Endothelial cell of umbilical vein (primary cell): ENCODE data around the gene AAR2. TPM values are rescaled to one million over a fixed set of nuclear protein-coding genes. Genes with fewer than 3 reads are reported as not detected.

Experiments used
- BruUV-seq: library from RNA; stranded (reverse); fragments of 400-500 nt; replicated peaks from 2 replicates; lab custom pipeline; 2021; lab: Mats Ljungman, UMichigan
- CTCF ChIA-PET: fragments of 300-600, 350-600 bp; sonication (Branson Sonifier 250); formaldehyde crosslinking; loops from one replicate; lab custom pipeline; 2021; ENCODE audit warnings: antibody characterized with exemption, inconsistent platforms; lab: Charles Lee
- POLR2A ChIA-PET: fragments of 300-600, 350-600 bp; sonication (Branson Sonifier 250); formaldehyde crosslinking; loops from one replicate; lab custom pipeline; 2021; ENCODE audit warnings: antibody characterized with exemption, inconsistent platforms; lab: Charles Lee
- DNase-seq: peaks from one replicate; pipeline ENCODE4 v3.0.0-alpha.2; 2011; ENCODE audit warnings: low read depth, low spot score
- FAIRE-seq: peaks from 2 replicates; lab custom pipeline; 2011; peaks lifted over from hg19 to GRCh38; lab: Jason Lieb, UNC
- H2AFZ ChIP-seq: 2 replicates; pipeline ENCODE4 v1.6.0; 2012; ENCODE audit warnings: low read depth, low read length, control low read depth, inconsistent platforms
- H3K27ac ChIP-seq: 2 replicates; pipeline ENCODE4 v1.5.1; 2011; ENCODE audit warnings: low read depth, mild to moderate bottlenecking, control low read depth, low read length, moderate library complexity; ENCODE audit not compliant: insufficient read depth
- H3K27me3 ChIP-seq, 2 experiments: 2 replicates each; pipeline versions ENCODE4 v1.6.0 to v1.6.1; 2011; ENCODE audit warnings: low read length in 2 of 2, mixed read lengths in 1 of 2; ENCODE audit not compliant: control insufficient read depth in 2 of 2, insufficient read depth in 2 of 2
- H3K36me3 ChIP-seq, 2 experiments: 2 replicates in 1 of 2; 3 replicates in 1 of 2; pipeline ENCODE4 v1.5.1; 2011; ENCODE audit warnings: low read length in 2 of 2, mild to moderate bottlenecking in 1 of 2, moderate library complexity in 1 of 2; ENCODE audit not compliant: control insufficient read depth in 2 of 2, insufficient read depth in 2 of 2; ENCODE audit errors: extremely low read depth in 1 of 2
- H3K4me1 ChIP-seq: 3 replicates; pipeline ENCODE4 v1.5.1; 2011; ENCODE audit warnings: mild to moderate bottlenecking, low read length; ENCODE audit not compliant: control insufficient read depth, insufficient read depth; ENCODE audit errors: extremely low read depth
- H3K4me2 ChIP-seq: 2 replicates; pipeline ENCODE4 v1.6.1; 2011; ENCODE audit warnings: low read length, control low read depth, mixed read lengths; ENCODE audit not compliant: insufficient read depth
- H3K4me3 ChIP-seq, 3 experiments: fragments of 200-600 bp in 1 of 3; sonication (generic), shearing (Covaris generic) in 1 of 3; replicated peaks in 1 of 3; 2 replicates each; pipeline ENCODE4 v1.5.1; 2011 to 2016; ENCODE audit warnings: control low read depth in 3 of 3, low read length in 3 of 3, mild to moderate bottlenecking in 2 of 3, inconsistent platforms in 1 of 3, low read depth in 1 of 3, moderate library complexity in 1 of 3; ENCODE audit not compliant: insufficient read depth in 1 of 3
- H3K79me2 ChIP-seq: 2 replicates; pipeline ENCODE4 v1.6.0; 2012; ENCODE audit warnings: low read length, inconsistent platforms; ENCODE audit not compliant: control insufficient read depth, insufficient read depth
- H3K9ac ChIP-seq: replicated peaks from 2 replicates; pipeline ENCODE3; 2011; ENCODE audit warnings: low read length, control low read depth; ENCODE audit not compliant: insufficient read depth; ENCODE audit errors: extremely low read depth
- H3K9me1 ChIP-seq: replicated peaks from 3 replicates; pipeline ENCODE4 v1.6.0; 2011; ENCODE audit warnings: mild to moderate bottlenecking, low read length; ENCODE audit not compliant: control insufficient read depth, insufficient read depth; ENCODE audit errors: extremely low read depth
- H3K9me3 ChIP-seq: replicated peaks from 2 replicates; pipeline ENCODE4 v1.5.1; 2012; ENCODE audit warnings: low read length, inconsistent platforms; ENCODE audit not compliant: control insufficient read depth, insufficient read depth
- H4K20me1 ChIP-seq: replicated peaks from 2 replicates; pipeline ENCODE3; 2011; ENCODE audit warnings: mild to moderate bottlenecking, low read length; ENCODE audit not compliant: control insufficient read depth, insufficient read depth; ENCODE audit errors: extremely low read depth
- EZH2 ChIP-seq: IDR thresholded peaks from 2 replicates; pipeline ENCODE4 v1.6.1; 2012; ENCODE audit warnings: borderline replicate concordance, low read depth, mild to moderate bottlenecking, moderate library complexity, low read length, inconsistent platforms; ENCODE audit not compliant: severe bottlenecking
- FOS ChIP-seq: IDR thresholded peaks from 2 replicates; pipeline ENCODE4 v1.6.1; 2011; ENCODE audit warnings: mild to moderate bottlenecking, low read length, moderate library complexity, borderline replicate concordance; ENCODE audit not compliant: insufficient read depth
- GATA2 ChIP-seq: IDR thresholded peaks from 2 replicates; pipeline ENCODE4 v1.7.0; 2011; ENCODE audit warnings: low read depth, mild to moderate bottlenecking, moderate library complexity, mixed read lengths, low read length; ENCODE audit not compliant: insufficient read length, insufficient read depth
- JUN ChIP-seq: IDR thresholded peaks from 2 replicates; pipeline ENCODE4 v1.6.1; 2011; ENCODE audit warnings: borderline replicate concordance, low read depth; ENCODE audit not compliant: insufficient read length, insufficient read depth
- MYC ChIP-seq: IDR thresholded peaks from one replicate; pipeline ENCODE4 v1.6.1; 2011; ENCODE audit warnings: mild to moderate bottlenecking, low read depth, low read length
- POLR2A ChIP-seq: IDR thresholded peaks from 2 replicates; pipeline ENCODE4 v1.6.1; 2012; ENCODE audit warnings: low read depth, mild to moderate bottlenecking, control low read depth, low read length
- POLR2AphosphoS5 ChIP-seq: IDR thresholded peaks from 2 replicates; pipeline ENCODE4 v1.6.1; 2012; ENCODE audit warnings: low read depth, mild to moderate bottlenecking, control low read depth, low read length, moderate library complexity; ENCODE audit not compliant: insufficient read depth
- dilution Hi-C: fragments of 300-500 bp; cut with MboI; formaldehyde crosslinking; loops from one replicate; pipeline ENCODE4 v1.15.0; 2019; ENCODE audit warnings: low sequenced_read_pairs; ENCODE audit not compliant: extremely low pct_ligation_motif_present
- intact Hi-C: fragments of 100-400 bp; cut with micrococcal nuclease; formaldehyde crosslinking; loops from one replicate; pipeline ENCODE4 v1.10.0; 2022
- polyA plus RNA-seq, 4 experiments: library from polyadenylated mRNA; depleted of rRNA in 3 of 4; stranded (reverse) in 3 of 4; unstranded in 1 of 4; fragments of >200 nt; gene quantifications; 2 replicates each; pipeline versions ENCODE4 v1.2.1 to v1.2.3, GENCODE V29; 2011 to 2012; ENCODE audit warnings: missing spikeins in 1 of 4
- total RNA-seq: library from RNA; stranded (reverse); gene quantifications from 2 replicates; pipeline ENCODE4 v1.2.3, GENCODE V29; 2021
- TF ChIP-seq, protein P1 (sequence below), 2 donors: IDR thresholded peaks; 1 replicate in 1 of 2; 2 replicates in 1 of 2; pipeline ENCODE4 v1.5.1; 2011; ENCODE audit warnings: low read length in 2 of 2, mild to moderate bottlenecking in 2 of 2, moderate library complexity in 2 of 2, control low read depth in 1 of 2, inconsistent platforms in 1 of 2, low read depth in 1 of 2; ENCODE audit not compliant: insufficient read depth in 1 of 2; ENCODE audit errors: extremely low read depth in 1 of 2
- TF ChIP-seq, protein P2 (sequence below): IDR thresholded peaks from 2 replicates; pipeline ENCODE4 v1.6.1; 2011; ENCODE audit not compliant: insufficient read depth, insufficient read length

The AAR2 gene
- total and polyA plus RNA-seq, 2 donors (not counting 3 experiments of a cell fraction or from before 2014, with no cell fraction given): 21.9 to 29.4 TPM

DNA sequence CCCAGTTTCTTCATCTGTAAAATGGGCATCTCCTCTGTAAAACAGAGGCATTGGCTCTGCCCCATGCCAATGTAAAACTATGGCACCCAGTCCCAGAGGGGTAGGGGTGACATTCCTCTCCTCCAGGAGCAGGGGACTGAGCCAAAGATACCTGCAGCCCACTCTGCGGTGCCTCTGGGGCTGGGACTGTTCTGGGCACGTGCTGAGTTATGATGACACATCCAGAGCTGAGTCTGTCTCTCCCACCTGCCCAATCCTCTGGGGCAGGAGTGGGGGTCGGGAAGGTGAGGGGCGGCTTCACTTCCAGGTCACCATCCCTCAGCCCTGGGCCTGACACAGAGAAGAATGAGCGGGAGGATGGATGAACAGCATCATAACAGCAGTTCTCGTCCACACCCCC is 29.9 kb downstream of the AAR2 start:
- no peak overlapping the region for H3K9ac ChIP-seq
- no peaks in the 10 kb centered on the region for H3K79me2 ChIP-seq
- no peak overlapping the region for H2AFZ ChIP-seq
- no peaks in the 10 kb centered on the region for H3K9me3 ChIP-seq
- intact Hi-C loops (no loop called here), dilution Hi-C loops (no loop called here)
- FAIRE-seq (no peak), DNase-seq (no peak)
- H3K9me1 ChIP-seq: no peaks in the 10 kb centered on the region
- H3K4me3 ChIP-seq: no peak overlapping the region
- no peaks in the 10 kb centered on the region for H3K4me1 ChIP-seq
- ChIA-PET POLR2A (no interaction called here), CTCF (no interaction called here)
- no peak overlapping the region for H3K27ac ChIP-seq
- no peaks in the 10 kb centered on the region for H3K36me3 ChIP-seq
- H3K27me3 ChIP-seq: no peaks in the 10 kb centered on the region
- no peak overlapping the region for H3K4me2 ChIP-seq
- no TSS peak for BruUV-seq
- TF ChIP-seq JUN (no peak), MYC (no peak), EZH2 (no peak)
- H4K20me1 ChIP-seq: no peaks in the 10 kb centered on the region

DNA sequence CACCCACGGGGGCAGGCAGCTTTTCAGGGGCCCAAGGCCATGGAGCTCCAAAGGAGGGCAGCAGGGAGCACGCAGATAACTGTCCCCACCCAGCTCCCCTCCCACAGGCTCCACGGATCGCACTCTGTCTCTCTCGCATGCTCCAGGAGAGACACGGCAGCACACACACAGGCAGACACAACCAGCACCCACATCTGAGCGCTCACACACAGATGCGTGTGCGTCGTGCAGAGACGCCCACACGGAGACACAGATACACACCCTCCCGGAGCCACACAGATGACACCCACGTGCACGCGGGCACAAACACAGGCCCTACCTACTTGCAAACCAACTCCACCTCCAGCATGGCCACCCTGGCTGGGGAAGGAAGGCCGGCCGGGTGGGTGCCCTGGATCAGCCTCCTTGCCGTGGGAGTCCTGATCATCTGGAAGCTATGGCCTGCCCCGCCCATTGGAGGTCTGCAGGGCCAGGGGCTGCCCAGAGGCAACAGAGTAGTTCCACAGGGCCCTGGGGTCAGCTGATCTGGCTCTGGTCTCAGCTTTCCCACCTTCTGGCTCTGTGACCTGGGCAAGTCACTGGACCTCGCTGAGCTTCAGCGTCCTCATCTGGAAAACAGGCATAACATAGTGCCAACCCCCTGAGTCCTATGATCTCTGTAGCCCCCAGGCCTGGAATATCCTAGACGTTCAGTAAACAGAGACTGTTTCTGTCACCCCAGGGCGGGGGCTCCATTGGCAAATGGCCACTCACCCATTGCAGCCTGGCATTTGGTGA is 31.5 kb downstream of the AAR2 start:
- CTCF ChIA-PET: interaction anchor here (0.6 to 2.0 kb wide), 4 partner anchors 12 to 172 kb away, joined by 3 to 10 read pairs (median 3); no protein-coding TSS in a partner anchor
- H3K9me1 ChIP-seq: no peaks in the 10 kb centered on the region
- H3K4me2 ChIP-seq: no peak overlapping the region
- FAIRE-seq (no peak), DNase-seq (no peak)
- intact Hi-C loops (no loop called here), dilution Hi-C loops (no loop called here)
- H2AFZ ChIP-seq: no peak overlapping the region
- H4K20me1 ChIP-seq: no peaks in the 10 kb centered on the region
- no TSS peak for BruUV-seq
- no peaks in the 10 kb centered on the region for H3K27me3 ChIP-seq
- no peaks in the 10 kb centered on the region for H3K9me3 ChIP-seq
- H3K4me3 ChIP-seq: no peak overlapping the region
- no peak overlapping the region for H3K9ac ChIP-seq
- no peaks in the 10 kb centered on the region for H3K36me3 ChIP-seq
- H3K27ac ChIP-seq: no peak overlapping the region
- no peak for TF ChIP-seq EZH2
- no peak for TF ChIP-seq FOS
- TF ChIP-seq, protein P1, sequence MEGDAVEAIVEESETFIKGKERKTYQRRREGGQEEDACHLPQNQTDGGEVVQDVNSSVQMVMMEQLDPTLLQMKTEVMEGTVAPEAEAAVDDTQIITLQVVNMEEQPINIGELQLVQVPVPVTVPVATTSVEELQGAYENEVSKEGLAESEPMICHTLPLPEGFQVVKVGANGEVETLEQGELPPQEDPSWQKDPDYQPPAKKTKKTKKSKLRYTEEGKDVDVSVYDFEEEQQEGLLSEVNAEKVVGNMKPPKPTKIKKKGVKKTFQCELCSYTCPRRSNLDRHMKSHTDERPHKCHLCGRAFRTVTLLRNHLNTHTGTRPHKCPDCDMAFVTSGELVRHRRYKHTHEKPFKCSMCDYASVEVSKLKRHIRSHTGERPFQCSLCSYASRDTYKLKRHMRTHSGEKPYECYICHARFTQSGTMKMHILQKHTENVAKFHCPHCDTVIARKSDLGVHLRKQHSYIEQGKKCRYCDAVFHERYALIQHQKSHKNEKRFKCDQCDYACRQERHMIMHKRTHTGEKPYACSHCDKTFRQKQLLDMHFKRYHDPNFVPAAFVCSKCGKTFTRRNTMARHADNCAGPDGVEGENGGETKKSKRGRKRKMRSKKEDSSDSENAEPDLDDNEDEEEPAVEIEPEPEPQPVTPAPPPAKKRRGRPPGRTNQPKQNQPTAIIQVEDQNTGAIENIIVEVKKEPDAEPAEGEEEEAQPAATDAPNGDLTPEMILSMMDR (IDR thresholded peaks at IDR 0.05; ENCODE audit: extremely low read depth in 1 of 2, insufficient read depth in 1 of 2, low read depth in 1 of 2, low read length in 2 of 2): no peak
- no peak for TF ChIP-seq POLR2AphosphoS5
- TF ChIP-seq, protein P2, sequence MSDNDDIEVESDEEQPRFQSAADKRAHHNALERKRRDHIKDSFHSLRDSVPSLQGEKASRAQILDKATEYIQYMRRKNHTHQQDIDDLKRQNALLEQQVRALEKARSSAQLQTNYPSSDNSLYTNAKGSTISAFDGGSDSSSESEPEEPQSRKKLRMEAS: no peak
- TF ChIP-seq GATA2: no peak
- no peak for TF ChIP-seq POLR2A
- TF ChIP-seq MYC: no peak
- TF ChIP-seq JUN: no peak
- POLR2A ChIA-PET: no interaction called here
- no peaks in the 10 kb centered on the region for H3K4me1 ChIP-seq
- H3K79me2 ChIP-seq: no peaks in the 10 kb centered on the region
